ENCODE results near the gene LEKR1.

The LEKR1 gene

DNA sequence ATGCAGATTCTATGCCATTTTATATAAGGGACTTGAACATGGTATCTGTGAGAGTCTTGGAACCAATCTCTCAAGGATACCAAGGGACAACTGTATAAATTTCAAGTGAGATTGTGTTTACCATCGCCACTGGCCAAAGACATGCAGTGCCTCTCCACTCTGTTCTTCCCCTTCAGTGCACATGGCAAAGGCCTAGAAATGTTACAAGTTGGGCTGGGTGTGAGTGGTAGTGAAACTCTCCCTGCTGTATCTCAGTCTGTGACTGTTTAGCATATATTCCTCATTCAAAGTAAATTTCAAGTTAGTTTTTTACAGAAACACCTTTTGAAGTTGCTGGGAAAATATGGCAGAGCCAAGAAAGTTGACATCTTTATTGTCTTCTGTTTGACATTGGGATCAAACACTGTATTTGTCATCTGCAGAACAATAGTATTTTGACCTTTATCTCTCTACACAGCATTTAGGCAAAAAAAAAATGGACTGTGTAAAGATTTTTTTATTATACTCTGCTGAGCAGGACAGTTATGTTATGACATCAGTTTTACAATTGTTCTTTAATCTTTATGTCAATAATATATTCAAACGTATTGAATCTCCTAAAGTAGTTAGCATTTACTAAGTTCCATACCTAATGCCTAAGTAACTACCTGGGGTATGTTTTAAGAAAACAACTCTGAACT lies 232.4 kb downstream of the LEKR1 start:
- no peak for DNase-seq (ENCODE audit: low read depth, low spot score)

DNA sequence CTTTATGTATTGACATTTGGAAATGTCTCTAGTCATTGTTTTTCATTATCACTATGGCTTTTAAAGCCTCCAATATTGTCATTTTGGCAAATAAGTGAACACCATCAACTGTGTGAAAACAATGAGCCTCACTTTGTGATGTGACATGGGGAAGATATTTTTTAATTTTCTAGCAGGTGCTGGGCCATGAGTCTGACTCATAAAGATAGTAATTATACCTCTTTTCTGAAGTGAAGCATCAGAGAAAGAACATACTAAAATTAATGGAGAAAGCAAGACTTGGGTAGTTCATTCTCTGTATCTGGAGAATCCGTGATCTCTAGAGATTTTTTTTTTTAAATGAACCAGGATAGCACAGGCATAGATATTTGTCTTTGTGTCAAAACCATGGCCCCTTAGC lies 233.0 kb downstream of the LEKR1 start:
- DNase-seq (ENCODE audit: low read depth, low spot score): no peak

GRCh38 chr3:157059661-157060060 lies 233.5 kb downstream of the LEKR1 start:
- DNase-seq (ENCODE audit: low read depth, low spot score): no peak

DNA sequence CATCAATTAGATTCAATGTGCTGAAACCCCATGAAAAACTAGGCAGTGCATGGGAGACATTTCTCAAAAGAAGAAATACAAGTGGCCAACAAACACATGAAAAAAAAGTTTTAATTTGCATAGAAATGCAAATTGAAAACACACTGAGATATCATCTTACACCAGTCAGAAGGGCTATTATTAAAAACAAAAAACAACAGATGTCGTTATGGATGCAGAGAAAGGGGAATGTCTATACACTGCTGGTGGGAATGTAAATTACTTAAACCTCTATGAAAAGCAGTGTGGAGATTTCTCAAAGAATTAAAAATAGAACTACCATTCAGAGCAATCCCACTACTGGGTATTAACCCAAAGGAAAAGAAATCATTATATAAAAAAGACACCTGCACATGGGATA lies 235.1 kb downstream of the LEKR1 start:
- no peak for DNase-seq (ENCODE audit: low read depth, low spot score)

DNA sequence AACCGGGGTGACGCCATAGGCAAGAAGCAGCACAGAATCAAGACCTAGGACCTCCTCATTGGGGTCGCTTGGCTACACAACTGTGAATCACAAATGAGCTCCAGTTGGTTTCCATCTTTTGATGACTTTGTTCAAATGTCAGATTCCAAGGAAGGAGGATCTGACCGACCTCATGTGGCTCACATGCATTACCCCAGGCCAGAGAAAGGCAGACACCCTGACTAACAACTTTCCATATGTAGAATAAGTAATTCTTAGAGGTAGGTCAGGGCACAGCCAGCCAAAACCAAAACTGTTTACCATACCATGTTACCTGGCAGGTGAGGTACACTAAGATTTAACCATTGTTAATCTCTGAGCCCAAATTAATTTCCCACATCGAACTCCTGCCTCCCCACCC lies 237.3 kb downstream of the LEKR1 start:
- DNase-seq (ENCODE audit: low read depth, low spot score): no peak

GRCh38 chr3:157063926-157064325 lies 237.8 kb downstream of the LEKR1 start:
- no peak for DNase-seq (ENCODE audit: low read depth, low spot score)

DNA sequence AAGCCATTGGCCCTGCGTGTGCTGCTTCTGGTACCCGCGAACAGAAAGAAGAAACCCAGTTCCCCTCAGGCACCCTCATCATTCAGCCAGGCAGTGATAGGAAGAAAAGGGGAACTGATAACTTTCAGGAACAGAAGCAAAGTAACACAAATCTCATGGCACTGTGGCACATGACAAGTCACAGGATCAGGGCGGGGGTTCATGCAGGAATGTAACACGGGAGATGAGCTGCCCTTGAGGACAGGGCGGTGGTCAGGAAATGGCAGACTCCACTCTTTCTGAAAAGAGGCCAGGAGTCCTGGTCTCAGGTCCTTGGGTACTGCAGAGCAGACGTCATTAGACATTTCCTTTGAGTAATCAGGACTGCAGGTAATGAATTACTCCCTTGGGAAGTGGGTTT lies 238.2 kb downstream of the LEKR1 start:
- no peak for DNase-seq (ENCODE audit: low read depth, low spot score)

DNA sequence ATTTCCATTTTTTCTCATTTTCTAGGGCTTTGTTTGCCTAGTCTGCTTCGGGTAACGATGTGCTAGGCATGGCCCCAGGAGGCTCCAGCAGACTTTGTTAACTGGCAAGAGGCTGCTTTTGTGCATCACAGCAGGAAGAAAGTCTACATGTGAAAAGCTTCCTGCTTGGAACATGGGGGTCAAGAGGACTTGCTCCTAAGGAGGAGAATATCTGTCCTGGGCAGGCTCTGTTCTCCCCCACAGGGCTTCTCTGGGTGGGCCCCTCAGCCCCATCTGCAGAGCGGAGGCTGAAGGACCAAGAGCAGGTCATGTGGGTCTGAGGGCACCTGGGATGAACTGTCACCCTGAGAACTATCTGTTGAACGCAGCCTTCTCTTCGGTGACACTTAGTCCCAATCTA lies 239.0 kb downstream of the LEKR1 start:
- peak; percentile 63 for DNase-seq (ENCODE audit: low read depth, low spot score)

GRCh38 chr3:157066335-157067098 lies 240.4 kb downstream of the LEKR1 start:
- DNase-seq (ENCODE audit: low read depth, low spot score): no peak

GRCh38 chr3:157067114-157067513 lies 241.0 kb downstream of the LEKR1 start:
- no peak for DNase-seq (ENCODE audit: low read depth, low spot score)

DNA sequence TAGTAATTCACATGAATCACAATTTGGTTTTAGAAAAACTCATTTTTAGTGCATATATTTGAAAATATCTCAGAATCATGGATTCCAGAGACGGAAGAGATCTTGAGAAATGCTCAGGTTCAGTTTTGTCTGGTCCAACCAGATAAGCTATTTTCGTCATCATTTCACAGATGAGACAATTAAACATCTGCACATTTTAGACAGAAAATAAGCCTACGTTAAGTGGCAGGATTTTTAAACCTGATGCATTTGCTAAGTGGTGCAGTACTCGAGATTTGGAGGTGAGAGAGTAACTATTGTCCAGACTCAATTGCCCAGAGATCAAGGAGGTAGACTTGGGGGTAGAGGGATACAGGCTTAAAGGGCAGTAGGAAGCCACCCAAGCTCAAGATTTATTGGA lies 243.3 kb downstream of the LEKR1 start:
- no peak for DNase-seq (ENCODE audit: low read depth, low spot score)

GRCh38 chr3:157069846-157070677 lies 243.9 kb downstream of the LEKR1 start:
- no peak for DNase-seq (ENCODE audit: low read depth, low spot score)

- no peak for DNase-seq (ENCODE audit: low read depth, low spot score)
Observed at GRCh38 chr3:157070678-157070999, 244.5 kb downstream of the LEKR1 start.

GRCh38 chr3:157071744-157072525 lies 245.8 kb downstream of the LEKR1 start:
- no peak for DNase-seq (ENCODE audit: low read depth, low spot score)

GRCh38 chr3:157073810-157074209 lies 247.7 kb downstream of the LEKR1 start:
- no peak for DNase-seq (ENCODE audit: low read depth, low spot score)

DNA sequence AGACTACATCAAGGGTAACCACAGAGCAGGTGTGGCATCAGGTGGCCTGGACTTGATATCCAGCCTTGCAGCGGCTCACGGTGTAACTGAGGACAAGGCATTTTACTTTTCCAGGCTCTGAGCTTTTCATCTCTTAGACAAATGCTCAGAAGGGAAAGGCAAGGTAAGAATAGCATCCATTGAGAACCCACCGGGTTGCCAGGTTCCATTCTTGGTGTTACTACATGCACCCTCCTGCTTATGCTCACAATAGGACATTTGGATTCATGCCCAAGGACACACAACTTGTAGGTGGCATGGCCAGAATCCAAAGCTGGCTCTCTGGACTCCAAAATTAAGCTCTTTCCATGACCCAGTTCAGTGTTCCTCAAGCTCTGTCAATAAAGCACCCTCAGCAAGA lies 248.3 kb downstream of the LEKR1 start:
- no peak for DNase-seq (ENCODE audit: low read depth, low spot score)

DNA sequence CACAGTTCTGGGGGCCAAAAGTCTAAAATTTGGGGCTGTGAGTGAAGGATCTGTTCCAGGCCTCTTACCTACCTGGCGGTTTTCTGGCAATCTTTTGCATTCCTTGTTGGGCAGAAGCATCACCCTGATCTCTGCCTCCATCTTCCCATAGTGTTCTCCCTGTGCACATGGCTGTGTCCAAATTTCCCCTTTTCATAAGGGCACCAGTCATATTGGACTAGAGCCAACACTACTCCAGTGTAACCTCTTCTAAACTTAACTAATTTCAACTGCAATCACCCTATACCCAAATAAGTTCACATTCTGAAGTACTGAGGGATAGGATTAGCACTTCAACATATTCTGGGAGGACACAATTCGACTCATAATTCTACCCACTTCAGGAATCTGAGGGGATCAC lies 248.8 kb downstream of the LEKR1 start:
- no peak for DNase-seq (ENCODE audit: low read depth, low spot score)

DNA sequence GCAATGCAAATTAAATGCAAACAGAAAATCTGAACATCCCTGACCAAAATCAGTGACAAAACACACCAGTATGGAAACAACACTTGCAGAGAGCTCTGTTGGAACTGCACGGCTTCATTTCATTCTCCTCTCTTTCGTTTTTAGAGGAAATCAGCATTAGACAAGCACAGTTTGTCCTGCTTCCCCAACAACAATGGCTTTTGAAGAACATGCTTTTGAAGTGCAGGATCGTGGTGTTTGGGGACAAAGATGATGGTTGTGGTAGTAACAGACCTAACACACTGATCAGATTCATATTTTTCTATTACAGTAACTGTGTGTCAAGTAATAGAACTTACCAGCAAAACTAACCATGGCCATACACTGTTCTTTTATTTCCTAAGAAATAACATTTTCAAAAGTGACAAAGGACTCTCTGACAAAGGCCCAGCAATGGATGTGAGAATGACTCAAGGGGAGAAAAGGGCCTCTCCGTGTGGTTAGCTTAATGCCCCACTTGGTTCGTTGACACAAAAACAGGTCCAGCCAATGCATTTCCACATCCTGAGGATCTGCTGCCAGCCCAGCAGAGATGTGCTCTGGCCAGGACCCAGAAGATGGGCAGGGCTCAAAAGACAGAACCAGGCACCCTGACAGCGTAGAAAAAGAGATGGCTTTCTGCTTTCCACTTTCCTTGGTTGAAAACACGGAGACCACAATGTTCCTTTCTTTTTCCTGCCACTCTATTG lies 249.7 kb downstream of the LEKR1 start:
- DNase-seq (ENCODE audit: low read depth, low spot score): no peak

- no peak for DNase-seq (ENCODE audit: low read depth, low spot score)
Observed at GRCh38 chr3:157077565-157077991, 251.4 kb downstream of the LEKR1 start.

- no peak for DNase-seq (ENCODE audit: low read depth, low spot score)
Observed at GRCh38 chr3:157078131-157078810, 252.1 kb downstream of the LEKR1 start.

GRCh38 chr3:157078811-157079185 lies 252.6 kb downstream of the LEKR1 start:
- DNase-seq (ENCODE audit: low read depth, low spot score): no peak
